ENCODE measurements around the gene FOXF1.

The FOXF1 gene

GRCh38 chr16:86484240-86484639 is 26.1 kb upstream of the FOXF1 start:
- TF ChIP-seq CTCF (IDR thresholded peaks at IDR 0.05) = no peak
- Histone ChIP-seq H3K36me3 (no peaks in the 10 kb centered on the region), H3K9me3 (no peaks in the 10 kb centered on the region), H3K27ac (no peak overlapping the region), H3K4me3 (ENCODE audit: low read depth in 1 of 2, low read length in 1 of 2) (no peak overlapping the region), H3K4me1 (ENCODE audit: control insufficient read depth in 1 of 2, insufficient read depth in 1 of 2, low read depth in 1 of 2, low read length in 1 of 2) (no peaks in the 10 kb centered on the region), H3K27me3 (peaks cover 98% of the 10 kb centered on the region)

- Histone ChIP-seq H3K4me1 (ENCODE audit: control insufficient read depth in 1 of 2, insufficient read depth in 1 of 2, low read depth in 1 of 2, low read length in 1 of 2) (no peaks in the 10 kb centered on the region), H3K27me3 (peaks cover 98% of the 10 kb centered on the region), H3K9me3 (no peaks in the 10 kb centered on the region), H3K27ac (no peak overlapping the region), H3K36me3 (no peaks in the 10 kb centered on the region), H3K4me3 (ENCODE audit: low read depth in 1 of 2, low read length in 1 of 2) (no peak overlapping the region)
- no peak for TF ChIP-seq CTCF (IDR thresholded peaks at IDR 0.05)
Measured at GRCh38 chr16:86485746-86486145, 24.6 kb upstream of the FOXF1 start.

- H3K9me3 ChIP-seq = no peaks in the 10 kb centered on the region
- no peaks in the 10 kb centered on the region for H3K36me3 ChIP-seq
- peaks cover 100% of the 10 kb centered on the region for H3K27me3 ChIP-seq
- no peak overlapping the region for H3K27ac ChIP-seq
- H3K4me3 ChIP-seq (ENCODE audit: low read depth in 1 of 2, low read length in 1 of 2) = no peak overlapping the region
- no peak for TF ChIP-seq CTCF (IDR thresholded peaks at IDR 0.05)
- no peaks in the 10 kb centered on the region for H3K4me1 ChIP-seq (ENCODE audit: control insufficient read depth in 1 of 2, insufficient read depth in 1 of 2, low read depth in 1 of 2, low read length in 1 of 2)
Measured at GRCh38 chr16:86490859-86491639, 19.3 kb upstream of the FOXF1 start.

DNA sequence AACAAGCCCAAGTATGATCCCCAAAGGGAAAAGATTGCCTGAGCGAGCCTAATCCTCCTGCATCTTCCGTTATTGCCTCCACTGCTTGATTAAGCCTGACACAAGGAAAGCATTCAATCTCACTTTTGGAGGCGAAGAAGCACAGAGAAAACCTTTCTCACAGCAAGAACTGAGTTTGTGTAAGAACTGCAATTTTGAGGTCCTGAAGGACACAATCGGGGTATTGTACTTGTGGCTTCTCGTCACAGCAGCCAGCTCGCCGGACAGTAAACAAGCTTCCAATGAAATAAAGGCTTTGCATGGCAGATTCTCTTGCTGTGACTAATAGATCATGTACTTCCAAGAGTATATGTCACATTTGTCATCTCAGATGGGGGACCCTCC is 18.7 kb upstream of the FOXF1 start:
- no peaks in the 10 kb centered on the region for H3K9me3 ChIP-seq
- H3K4me3 ChIP-seq (ENCODE audit: low read depth in 1 of 2, low read length in 1 of 2) = no peak overlapping the region
- TF ChIP-seq CTCF (IDR thresholded peaks at IDR 0.05) = no peak

GRCh38 chr16:86492267-86492960 is 17.9 kb upstream of the FOXF1 start:
- Histone ChIP-seq H3K27ac (no peak overlapping the region), H3K27me3 (peaks cover 100% of the 10 kb centered on the region), H3K4me3 (ENCODE audit: low read depth in 1 of 2, low read length in 1 of 2) (no peak overlapping the region), H3K36me3 (no peaks in the 10 kb centered on the region), H3K9me3 (no peaks in the 10 kb centered on the region), H3K4me1 (ENCODE audit: control insufficient read depth in 1 of 2, insufficient read depth in 1 of 2, low read depth in 1 of 2, low read length in 1 of 2) (no peaks in the 10 kb centered on the region)
- no peak for TF ChIP-seq CTCF (IDR thresholded peaks at IDR 0.05)

More for the DNA sequence above, 18.7 kb upstream of the FOXF1 start:
- H3K4me1 ChIP-seq (ENCODE audit: control insufficient read depth in 1 of 2, insufficient read depth in 1 of 2, low read depth in 1 of 2, low read length in 1 of 2) = no peaks in the 10 kb centered on the region
- no peaks in the 10 kb centered on the region for H3K36me3 ChIP-seq
- H3K27me3 ChIP-seq = peaks cover 100% of the 10 kb centered on the region
- no peak overlapping the region for H3K27ac ChIP-seq
